Left hindlimb (tissue), 1 donor: Measurements from ENCODE around the gene SLC7A1.
A peak's percentile ranks its signal among the peaks of the same experiment; 100 is the strongest.

ENCODE experiments used
- DNase-seq: peaks from one replicate; pipeline ENCODE4 v3.0.0-alpha.2; 2018

SLC7A1 gene

DNA sequence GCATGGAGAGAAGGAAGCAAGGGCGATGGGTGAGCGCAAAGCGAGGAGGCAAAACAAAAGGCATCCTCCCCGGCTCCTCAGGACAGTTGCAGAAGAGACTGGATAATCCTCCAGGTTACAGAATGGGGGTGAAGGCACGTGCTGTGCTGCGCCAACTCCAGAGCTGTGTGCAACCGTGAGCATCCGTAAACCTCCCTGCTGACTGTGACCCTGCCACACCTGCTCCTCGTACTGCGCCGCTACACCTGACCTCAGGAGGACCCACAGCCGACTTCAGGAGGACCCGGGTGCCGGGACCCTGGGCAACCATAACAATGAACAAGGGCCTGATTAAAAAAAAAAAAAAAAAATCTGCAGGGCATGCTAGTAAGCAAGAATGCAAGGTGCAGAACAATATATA is 68.7 kb downstream of the SLC7A1 start:
- no peak for DNase-seq

DNA sequence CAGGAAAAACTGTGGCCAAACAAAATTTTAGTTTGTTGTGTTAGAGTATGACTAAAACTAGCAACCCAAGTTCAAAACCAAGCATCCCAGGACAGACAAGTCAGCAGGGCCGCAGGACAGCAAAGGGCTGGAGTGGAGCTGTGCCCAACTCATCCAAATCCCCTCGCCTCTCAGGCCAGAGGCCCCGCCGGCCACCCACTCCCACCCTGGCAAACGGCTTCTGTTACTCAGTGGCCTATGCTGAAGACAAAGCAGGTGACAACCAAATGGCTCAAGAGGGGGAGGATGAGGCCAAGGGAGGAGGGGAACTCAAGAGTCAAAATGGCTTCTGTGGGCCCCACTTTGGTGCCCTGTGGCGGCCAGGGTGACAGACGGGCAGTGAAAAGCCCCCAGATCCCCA is 69.7 kb downstream of the SLC7A1 start:
- DNase-seq = no peak

DNA sequence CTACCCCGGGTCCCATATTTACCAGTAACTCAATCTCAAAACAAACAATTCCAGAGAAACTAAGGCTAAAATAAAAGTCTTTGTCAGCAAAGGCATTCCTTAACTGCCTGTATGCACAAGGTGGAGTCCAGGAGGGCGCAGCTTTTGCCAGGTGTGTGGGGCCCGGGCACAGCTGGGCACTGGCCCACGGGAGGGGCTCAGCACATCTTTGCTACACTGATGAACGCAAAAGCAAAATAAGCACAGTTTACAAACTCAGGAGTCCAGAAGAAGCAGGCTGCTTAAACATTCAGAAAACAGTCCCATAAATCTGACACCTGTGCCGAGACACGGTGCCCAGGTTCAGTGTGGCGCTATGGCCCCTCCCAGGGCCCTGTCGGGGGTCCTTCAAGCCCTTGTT is 70.8 kb downstream of the SLC7A1 start:
- DNase-seq = no peak

DNA sequence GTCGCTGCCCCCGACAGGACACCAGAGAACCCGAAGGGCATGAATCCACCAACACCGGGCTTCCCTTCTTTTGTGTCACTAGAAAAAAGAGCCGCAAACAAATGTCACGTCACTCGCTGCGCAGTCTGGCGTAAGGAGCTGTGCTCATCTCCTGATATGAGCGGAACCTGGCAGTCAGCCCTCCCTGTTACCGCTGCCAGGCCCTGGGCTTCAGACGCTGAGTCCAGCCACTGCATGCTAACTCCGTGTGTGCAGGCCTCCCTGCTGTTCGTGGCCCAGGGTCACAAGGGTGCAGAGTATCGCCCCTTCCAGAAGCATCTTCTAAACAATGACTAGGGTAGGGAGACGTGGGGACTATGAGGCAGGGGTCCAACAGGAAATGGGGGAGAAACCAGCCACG is 71.3 kb downstream of the SLC7A1 start:
- no peak for DNase-seq

DNA sequence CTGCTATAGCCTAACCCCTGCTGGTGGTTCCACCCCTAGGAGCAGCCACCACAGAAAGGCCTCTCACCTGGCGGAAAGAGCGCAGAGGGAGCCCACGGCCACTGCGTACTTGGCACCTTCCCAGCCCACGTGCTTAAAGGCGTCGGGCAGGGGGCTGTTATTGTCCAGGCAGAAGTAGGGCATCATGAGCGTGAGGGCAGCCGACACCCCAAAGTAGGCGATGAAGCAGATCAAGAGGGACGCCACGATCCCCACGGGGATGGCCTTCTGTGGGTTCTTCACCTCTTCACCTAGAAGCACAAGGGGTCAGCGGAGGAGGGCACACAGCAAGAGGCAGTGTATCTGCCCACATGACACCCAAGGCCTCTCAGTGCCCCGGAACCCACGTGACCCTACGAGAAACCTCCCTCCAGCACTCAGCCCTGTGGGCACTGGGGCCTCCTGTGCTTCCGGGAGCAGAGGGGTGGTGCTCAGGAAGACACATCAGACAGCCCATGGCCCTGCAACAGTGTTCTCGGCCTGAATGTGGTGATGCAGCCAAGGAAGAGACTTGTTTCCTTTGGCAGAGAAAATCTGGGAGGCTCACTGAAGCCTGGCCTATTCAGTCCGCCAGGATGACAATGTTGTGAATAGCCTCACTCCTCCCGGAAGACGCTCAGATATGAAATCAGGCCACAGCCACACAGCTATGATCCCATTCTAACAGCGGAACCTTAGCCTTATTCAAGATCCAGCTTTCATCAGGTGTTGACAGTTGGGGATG is 72.1 kb downstream of the SLC7A1 start:
- DNase-seq = peak; percentile 36

DNA sequence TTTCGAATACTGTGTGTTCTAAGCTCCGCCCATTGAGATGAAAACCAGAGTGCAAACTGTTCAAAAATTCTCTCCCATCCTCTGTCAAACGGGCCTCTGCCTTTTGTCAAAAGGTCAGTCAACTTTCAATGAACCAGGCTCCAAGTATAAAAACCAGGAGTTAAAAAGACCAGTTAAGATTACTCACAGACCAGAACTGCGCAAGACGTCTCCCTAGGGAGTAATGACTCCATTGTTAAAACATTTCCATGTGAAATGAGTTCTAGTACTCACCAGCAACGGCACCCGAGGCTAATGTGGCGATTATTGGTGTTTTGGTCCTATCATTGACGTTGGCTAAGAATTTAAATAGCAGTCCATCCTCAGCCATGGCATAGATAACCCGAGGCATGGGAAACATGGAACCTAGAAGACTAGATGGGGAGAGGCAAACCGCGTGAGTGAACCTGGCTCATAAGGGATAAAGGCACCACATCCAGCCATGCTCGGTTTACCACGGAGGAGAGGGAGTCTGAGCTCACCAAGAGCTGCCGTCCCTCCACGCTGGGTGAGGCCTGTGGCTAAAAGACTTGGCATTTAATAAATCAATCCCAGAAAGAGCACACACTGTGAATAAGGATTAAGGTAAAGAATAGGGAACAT is 73.3 kb downstream of the SLC7A1 start:
- DNase-seq = no peak

DNA sequence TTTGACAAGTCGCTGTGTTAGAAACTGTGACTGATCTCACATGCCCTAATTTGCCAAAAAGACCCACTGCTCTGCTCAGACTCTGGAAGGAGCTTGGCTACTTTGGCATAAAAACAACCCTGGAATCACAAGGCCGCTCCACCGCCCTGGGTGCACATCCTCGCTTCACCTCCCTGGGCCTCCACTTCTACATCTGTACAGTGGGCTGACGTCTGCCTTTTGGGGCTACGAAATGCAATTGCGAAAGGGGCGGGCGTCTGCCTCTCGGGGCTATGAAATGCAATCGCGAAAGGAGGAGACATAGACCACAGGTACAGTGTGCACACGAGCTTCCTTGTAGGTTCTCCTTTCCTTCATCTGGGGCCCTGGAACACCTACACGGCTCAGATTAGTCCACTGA is 74.2 kb downstream of the SLC7A1 start:
- no peak for DNase-seq

DNA sequence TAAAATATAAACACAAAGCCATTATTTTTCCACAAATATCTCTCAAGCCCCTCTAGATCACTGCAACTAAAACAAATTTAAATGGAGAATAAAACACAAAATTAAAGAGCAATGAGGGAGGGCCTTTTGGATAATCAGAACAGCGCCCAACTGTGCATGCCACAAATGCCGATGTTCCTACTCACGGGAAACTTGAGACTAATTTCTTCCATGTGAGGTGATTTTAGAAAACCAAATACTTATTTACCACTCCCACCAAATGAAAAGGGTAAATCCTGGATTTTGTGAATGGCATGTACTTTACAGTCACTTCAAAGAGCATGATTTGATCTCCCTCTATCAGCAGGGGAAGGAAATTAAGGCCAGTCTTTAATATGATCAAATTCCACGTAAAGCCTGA is 74.8 kb downstream of the SLC7A1 start:
- DNase-seq = no peak

DNA sequence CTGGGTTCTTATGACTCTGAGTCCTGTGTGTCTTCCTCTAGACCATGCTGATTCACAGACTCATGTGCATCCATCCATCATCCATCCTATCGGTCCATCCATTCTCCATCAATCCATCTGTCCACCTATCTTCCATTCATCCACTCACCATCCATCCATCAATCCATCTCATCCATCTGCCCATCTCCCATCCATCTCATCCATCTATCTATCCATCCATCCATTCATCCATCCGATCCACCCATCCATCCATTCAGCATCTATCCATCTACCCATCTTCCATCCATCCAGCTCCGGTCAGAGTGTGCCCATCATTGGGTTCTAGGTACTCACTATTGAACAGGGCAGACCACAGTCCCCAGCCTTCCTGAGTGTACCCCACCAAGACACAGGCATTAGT is 75.6 kb downstream of the SLC7A1 start:
- no peak for DNase-seq

DNA sequence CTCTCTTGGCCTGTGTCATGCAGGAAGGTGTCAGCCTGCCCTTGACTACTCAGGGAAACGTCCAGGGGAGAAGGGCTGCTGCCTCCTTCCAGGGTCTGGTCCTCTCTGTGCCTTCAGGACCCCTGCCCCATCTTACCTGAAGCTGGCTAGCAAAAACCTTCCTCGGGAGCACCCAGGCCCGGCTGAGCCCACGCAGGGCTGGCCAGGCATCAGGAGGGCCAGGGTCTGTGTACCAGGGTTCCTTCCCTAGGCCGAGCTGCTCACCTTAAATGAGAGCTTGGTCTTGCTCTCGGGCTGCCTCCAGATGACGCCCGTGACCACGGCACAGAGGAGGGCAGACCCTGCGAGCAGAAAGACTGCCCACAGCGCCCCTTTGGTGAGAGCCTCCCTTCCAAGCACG is 78.6 kb downstream of the SLC7A1 start:
- DNase-seq = no peak

DNA sequence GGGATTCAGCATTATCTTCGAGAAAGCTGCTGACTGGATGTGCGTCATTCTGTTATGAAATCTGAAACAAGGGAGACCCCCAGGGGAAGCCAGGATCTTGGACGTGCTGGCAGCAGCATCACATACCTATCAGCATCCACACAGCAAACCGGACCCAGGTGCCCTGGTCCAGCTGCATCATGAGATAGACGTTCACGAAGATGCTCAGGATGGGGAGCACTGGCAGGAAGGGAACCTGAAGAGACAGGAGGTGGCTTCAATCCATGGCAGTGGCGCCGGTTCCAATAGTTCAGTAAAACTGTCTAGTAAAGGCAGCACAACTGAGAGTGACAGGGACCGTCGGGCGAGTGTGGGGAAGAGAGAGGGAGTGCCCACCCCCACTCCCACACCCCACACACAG is 79.5 kb downstream of the SLC7A1 start:
- DNase-seq = no peak

DNA sequence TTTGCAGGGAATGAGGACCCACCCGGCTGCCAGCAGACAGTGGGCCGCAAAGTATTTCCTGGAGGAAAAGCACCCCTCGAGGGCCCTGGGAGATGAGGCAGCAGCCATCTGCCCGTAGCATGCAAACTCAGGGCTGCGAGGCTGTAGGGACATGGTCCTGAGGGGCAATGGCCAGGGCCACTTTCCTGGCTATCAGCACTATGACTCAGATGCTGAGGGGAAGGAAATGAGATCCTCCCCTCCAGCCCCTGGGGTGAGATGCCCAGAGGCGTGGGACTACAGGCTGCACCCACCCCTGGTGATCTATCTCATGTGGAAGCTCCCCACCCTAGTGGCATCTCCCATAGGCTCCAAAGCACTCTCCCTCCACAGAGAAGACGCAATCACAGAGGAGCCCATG is 80.1 kb downstream of the SLC7A1 start:
- no peak for DNase-seq

DNA sequence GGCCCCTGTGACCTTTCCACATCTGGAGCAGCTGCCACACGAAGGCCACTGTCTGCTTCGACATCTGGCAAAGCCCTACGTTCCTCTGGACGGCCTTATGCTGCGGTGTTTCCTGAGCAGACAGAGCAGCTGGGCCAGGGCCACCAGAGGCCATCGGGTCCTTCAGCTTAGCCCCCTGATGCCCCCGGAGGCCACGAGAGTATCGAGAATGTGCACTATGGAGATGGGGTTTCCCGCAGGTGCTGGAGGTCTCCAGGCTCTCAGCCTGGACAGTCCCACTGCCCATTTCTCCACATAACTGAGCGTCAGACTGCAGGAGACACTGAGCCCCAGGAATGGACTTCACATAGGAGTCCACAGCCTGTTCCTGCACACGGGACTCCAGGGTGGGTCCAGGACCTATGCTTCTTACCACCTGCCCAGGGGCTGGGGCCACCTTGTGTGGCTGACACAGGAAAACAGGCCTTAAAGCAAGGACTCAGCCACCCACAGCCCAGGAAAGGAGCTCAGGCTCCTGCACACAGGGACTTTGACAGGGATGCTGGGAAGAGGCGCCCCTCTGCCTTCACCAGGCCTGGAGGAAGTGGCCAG is 80.7 kb downstream of the SLC7A1 start:
- no peak for DNase-seq

DNA sequence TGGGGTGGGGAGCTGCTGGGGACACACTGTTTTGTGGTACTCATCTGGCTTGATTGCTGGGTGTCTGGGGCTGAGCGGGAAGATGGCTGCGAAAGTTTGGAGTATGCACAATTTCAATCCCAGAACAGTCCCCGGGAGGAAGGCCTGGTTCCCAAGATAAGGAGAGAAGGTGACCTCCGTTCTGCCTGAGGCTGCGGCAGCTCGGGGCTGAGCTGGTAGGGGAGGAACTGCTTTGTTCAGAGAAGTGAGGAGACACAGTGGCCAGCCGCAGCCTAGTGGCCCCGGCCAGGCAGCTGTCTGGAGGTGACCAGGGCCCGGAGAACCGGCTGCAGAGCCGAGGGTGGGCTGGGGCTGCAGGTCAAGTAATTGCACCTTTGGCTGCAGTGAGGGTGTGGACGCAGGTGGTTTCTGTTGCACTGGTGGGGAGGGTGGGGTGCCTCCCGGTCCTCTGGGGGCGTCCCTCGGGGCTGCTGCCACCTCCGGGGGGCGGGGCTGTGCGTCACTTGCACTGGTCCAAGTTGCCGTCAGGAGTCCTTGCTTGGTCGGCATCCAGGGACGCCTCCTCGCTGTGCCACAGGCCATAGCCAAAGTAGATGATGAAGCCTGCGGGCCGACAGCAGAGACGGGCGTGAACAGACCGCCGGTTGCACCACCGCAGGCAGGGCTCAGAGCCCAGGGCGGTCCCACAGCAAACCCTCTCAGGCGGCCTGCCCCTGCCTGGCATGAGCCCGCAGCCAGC is 81.3 kb downstream of the SLC7A1 start:
- no peak for DNase-seq

DNA sequence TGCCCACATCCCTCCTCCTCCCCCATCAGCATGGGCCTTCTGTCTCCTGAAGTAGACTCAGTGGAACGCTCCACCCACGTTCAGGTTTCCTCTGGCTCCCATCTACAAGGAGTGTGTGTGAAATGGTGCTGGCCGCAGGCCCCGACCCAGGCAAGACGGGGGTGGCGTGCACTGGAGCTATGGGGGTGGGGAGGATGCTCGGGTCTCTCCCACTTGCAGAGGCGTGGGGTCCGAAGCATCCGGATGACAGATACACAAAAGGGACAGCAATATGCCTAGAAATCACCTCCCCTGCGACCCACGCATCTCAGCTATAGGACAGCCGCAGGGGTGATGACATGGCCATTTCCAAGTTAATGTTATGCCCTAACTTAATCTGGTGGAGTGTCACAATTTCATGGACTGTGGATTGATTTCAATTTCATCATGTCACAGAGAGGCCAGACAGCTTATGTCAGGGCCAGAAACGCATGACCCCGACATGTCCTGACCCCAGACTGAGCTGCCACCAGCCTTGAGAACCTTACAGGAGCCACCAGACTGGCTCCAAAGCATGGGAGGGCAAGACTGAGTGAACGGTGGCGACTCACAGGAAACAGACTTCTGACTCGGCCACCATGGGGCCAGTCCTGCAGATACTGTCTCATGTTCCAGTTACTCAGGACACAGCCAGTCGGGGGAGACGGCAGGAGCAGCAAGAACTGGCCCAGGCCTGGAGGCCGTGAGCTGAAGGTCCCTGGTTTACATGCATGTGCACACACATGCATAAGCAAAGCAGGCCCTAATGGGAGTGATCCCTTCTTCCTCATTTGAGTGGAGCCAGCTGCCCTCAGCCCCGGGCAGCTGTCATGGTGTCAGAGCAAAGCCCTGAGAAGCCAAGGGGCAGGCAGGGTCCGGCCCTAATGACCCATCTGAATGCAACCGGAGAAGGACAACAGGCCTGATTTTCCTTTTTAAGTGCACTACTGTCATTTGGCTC is 82.2 kb downstream of the SLC7A1 start:
- DNase-seq = no peak

DNA sequence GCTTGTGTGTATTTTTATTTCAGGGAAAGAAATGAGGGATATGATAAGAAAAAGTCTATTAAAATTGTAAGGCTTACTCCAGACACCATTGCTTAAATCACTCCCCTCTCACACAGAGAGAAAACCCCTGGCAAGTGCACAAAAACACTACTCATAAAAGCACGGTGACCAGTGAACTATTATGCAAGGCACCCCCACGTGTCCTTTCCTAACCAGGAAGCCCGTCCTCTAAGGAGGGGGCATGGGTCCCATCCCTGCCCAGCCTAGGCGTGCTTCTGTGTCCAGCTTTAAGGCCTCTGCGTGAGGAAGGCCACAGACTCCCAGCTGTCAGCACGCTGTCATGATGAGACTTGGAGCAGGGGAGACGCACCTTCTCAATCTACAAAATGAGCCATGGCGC is 83.5 kb downstream of the SLC7A1 start:
- DNase-seq = no peak

DNA sequence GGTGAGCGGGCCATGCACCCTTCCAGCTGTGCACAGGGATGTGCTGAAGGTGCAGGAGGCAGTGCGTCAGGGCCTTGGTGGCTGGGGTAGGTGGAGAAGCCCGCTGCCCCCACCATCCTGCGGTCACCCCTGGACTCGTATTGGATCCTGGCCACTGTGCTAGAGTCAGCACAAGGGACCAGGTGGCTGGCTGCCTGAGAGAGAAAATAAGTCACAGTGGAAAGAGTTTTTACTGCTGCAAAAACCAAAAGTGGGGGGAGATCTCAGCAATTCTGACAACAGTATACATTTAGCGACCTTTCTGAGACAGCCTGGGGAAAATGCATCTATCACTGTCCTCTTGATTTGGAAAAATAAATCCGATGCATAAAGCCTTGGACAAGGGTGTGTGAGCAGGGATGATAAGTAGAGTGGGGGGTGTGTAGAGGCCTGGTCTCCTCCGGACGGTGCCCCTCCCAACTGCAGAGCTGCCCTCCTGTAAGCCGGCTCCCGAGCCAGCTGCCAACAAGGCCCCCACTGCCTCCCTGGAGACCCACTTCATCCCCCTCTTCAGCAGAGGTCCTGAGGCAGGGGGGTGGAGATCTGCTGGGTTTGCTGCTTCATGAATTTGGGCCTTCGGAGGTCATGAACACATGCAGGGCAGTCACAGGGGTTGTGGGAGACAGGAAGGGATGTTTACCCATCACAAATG is 84.2 kb downstream of the SLC7A1 start:
- DNase-seq = no peak

DNA sequence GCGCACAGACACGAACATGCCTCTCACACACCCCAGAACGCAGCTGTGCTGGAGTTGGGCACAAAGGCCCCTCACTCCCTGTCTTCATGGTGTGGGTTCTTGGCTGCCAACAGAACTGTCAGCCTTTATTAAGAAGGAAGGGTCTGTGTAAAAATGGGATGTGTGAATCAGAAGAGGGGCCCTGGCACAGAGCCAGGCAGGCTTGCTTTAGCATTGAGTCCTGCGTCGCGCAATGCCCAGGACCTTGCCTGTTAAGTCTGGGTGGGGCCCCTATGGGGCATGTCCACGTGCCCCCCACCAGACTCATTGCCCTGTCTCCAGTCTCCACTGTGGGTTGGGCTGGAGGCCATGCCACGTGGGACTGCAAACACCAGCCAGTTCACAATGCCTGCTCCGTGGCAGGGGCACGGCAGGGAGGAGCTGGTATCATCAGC is 84.8 kb downstream of the SLC7A1 start:
- DNase-seq = no peak

DNA sequence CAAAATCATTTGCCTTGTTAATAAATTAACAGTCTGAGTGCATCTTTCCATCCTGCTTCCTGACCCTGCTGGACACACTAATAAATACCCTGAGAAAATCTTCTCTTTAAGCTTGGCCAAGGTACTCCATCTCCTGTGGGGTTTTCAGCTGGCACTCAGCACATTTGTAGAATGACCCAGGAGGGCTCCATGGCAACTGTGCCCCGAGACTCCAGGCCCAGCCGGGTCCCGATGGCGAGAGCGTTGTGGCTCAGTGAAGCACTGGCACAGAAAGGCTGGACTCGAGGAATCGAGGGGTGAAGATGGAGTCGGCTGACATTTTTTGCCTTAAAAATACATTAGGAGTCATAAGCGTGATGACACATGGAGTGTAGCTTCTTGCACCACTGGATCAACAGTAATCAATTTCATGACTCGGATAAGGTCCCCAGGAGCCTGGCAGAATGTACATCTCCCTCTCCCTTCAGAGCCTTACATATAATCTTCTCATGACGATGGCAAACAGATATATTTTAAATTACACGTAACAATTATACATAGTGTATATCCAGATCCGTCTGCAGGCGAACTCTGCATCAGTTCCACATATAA is 85.4 kb downstream of the SLC7A1 start:
- no peak for DNase-seq

DNA sequence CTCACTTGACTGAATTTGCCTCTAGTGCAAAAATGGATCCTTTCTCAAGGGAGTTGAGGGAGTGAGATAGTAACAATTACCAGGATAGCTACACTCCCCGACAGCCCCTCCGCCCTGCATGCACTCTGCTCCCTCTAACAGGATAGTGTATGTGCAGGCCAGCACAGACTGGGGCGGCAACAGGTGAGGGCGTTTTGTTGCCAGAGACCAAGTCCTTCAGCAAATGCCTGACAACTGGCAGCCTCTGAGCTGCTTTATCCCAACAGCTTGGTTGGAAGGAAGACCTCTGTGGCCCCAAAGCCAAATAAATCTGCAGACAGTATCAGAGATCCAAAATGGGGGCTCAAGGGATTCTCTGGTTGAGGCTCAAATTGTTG is 86.6 kb downstream of the SLC7A1 start:
- DNase-seq = no peak

DNA sequence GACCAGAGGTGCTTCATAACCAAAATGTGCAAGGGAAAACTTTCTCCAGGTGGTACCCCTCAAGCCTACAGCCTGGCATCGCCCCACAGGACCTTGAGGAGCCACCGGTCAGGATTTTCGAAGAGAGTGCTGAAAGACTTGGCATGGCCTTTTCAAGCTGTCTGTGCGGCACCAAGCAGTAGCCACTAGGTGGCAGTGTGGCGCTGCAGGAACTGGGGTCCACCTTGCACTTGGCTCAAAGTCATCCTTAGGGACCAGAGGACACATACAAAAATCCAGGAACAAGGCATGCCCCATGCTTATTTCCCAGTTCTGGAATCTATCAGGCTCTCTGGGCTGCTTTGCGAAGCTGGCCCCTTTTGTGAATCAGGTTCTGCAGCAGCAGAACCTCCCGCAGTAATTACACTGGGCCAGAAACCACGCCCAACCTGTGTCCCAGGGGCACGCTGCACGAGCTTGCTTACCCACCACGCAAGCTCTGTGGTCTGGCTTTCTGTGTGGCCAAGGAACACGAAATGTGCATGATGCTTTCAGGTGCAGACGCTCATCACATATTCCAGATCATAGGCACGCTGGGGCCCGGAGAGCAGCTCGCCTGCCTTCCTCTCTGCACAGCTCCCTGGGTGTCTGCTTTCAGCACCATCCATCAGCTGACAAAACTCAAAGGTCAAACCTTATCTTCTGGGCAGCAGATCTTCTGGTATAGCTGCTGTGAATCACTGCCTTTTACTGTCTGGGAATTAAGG is 87.2 kb downstream of the SLC7A1 start:
- peak; percentile 88 for DNase-seq
